Stimulated activated CD4-positive, alpha-beta T cell treated with anti-CD3 and anti-CD28 coated beads, Interleukin-4, amount 100 ng/mL, for 1 hour (primary cell): Measurements from ENCODE around the gene TMEM54.

Source experiments
- DNase-seq: peaks from one replicate; pipeline ENCODE4 v3.0.0-alpha.2; 2020

The TMEM54 gene

GRCh38 chr1:32860566-32860965, 40.6 kb downstream of the TMEM54 start:
- DNase-seq, result no peak

- no peak for DNase-seq
These were observed 41.3 kb downstream of the TMEM54 start for GRCh38 chr1:32859915-32860314.

- DNase-seq, result no peak
These were observed 42.4 kb downstream of the TMEM54 start for GRCh38 chr1:32858791-32859190.

- DNase-seq, result no peak
These were observed 43.1 kb downstream of the TMEM54 start for GRCh38 chr1:32858136-32858535.

- no peak for DNase-seq
These were observed 45.1 kb downstream of the TMEM54 start for GRCh38 chr1:32855861-32856617.

GRCh38 chr1:32848354-32849063, 52.7 kb downstream of the TMEM54 start:
- no peak for DNase-seq
